ENCODE measurements around the gene RAB35.

- TF ChIP-seq ZBTB8A (tag by site-specific recombination; IDR thresholded peaks at IDR 0.05) (no peak), ZNF530 (tag by site-specific recombination; IDR thresholded peaks at IDR 0.05; ENCODE audit: low read depth) (no peak), SP2 (tag by site-specific recombination; IDR thresholded peaks at IDR 0.05) (no peak), BCL11B (tag by site-specific recombination; IDR thresholded peaks at IDR 0.05; ENCODE audit: low read depth) (no peak), HOXD13 (CRISPR knock-in tag; IDR thresholded peaks at IDR 0.05; ENCODE audit: borderline replicate concordance) (no peak), ZNF670 (tag by site-specific recombination; IDR thresholded peaks at IDR 0.05; ENCODE audit: low read depth) (no peak), ZNF561 (tag by site-specific recombination; IDR thresholded peaks at IDR 0.05; ENCODE audit: borderline replicate concordance) (no peak), ZNF830 (tag by site-specific recombination; IDR thresholded peaks at IDR 0.05; ENCODE audit: low read depth) (no peak), ZNF639 (tag by site-specific recombination; IDR thresholded peaks at IDR 0.05) (no peak)
- TF ChIP-seq, protein P1, sequence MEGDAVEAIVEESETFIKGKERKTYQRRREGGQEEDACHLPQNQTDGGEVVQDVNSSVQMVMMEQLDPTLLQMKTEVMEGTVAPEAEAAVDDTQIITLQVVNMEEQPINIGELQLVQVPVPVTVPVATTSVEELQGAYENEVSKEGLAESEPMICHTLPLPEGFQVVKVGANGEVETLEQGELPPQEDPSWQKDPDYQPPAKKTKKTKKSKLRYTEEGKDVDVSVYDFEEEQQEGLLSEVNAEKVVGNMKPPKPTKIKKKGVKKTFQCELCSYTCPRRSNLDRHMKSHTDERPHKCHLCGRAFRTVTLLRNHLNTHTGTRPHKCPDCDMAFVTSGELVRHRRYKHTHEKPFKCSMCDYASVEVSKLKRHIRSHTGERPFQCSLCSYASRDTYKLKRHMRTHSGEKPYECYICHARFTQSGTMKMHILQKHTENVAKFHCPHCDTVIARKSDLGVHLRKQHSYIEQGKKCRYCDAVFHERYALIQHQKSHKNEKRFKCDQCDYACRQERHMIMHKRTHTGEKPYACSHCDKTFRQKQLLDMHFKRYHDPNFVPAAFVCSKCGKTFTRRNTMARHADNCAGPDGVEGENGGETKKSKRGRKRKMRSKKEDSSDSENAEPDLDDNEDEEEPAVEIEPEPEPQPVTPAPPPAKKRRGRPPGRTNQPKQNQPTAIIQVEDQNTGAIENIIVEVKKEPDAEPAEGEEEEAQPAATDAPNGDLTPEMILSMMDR (tag by site-specific recombination; IDR thresholded peaks at IDR 0.05) = no peak
Observed at GRCh38 chr12:120150919-120151525, 34.5 kb upstream of the RAB35 start.

Measured in HEK293 (cell line).